IMR-90 (cell line): Measurements from ENCODE around the gene IRAK2. TPM values are rescaled to one million over a fixed set of nuclear protein-coding genes. Genes with fewer than 3 reads are reported as not detected.

Source experiments
- ATAC-seq: fragments of 200-7000 bp; cut with Tn5 transposase; 2 replicates; pipeline ENCODE4 v1.9.1; 2020; ENCODE audit warnings: low read depth, mild to moderate bottlenecking, moderate library complexity
- BruUV-seq: library from RNA; stranded (reverse); fragments of 400-500 nt; replicated peaks from 2 replicates; lab custom pipeline; 2021; lab: Mats Ljungman, UMichigan
- CTCF ChIA-PET: fragments of 300-600 bp; formaldehyde crosslinking; extraction: SDS; loops from one replicate; lab custom pipeline; 2021; ENCODE audit warnings: antibody characterized with exemption; lab: Yijun Ruan, JAX
- POLR2A ChIA-PET: fragments of 300-600 bp; sonication (Branson Sonifier 250); formaldehyde crosslinking; loops from one replicate; lab custom pipeline; 2022; ENCODE audit warnings: antibody characterized with exemption; ENCODE audit not compliant: unreplicated experiment; lab: Charles Lee
- DNase-seq: peaks from one replicate; pipeline ENCODE4 v3.0.0; 2013
- H2AFZ ChIP-seq: replicated peaks from 2 replicates; pipeline ENCODE3; 2013; ENCODE audit warnings: low read length, mild to moderate bottlenecking; ENCODE audit not compliant: poor library complexity
- H2AK5ac ChIP-seq: 2 replicates; pipeline ENCODE4 v1.6.1; 2013; ENCODE audit warnings: low read depth, low read length, inconsistent platforms
- H2AK9ac ChIP-seq: replicated peaks from 2 replicates; pipeline ENCODE3; 2013; ENCODE audit warnings: mild to moderate bottlenecking, low read depth, low read length, moderate library complexity; ENCODE audit not compliant: poor library complexity
- H2BK120ac ChIP-seq: 2 replicates; pipeline ENCODE4 v1.6.1; 2013; ENCODE audit warnings: low read depth, low read length, inconsistent platforms
- H2BK15ac ChIP-seq: 3 replicates; pipeline ENCODE4 v1.6.1; 2013; ENCODE audit warnings: low read depth, low read length, inconsistent platforms
- H2BK20ac ChIP-seq: 2 replicates; pipeline ENCODE4 v1.6.1; 2013; ENCODE audit warnings: low read depth, mild to moderate bottlenecking, inconsistent platforms, low read length, moderate library complexity
- H2BK5ac ChIP-seq: 2 replicates; pipeline ENCODE4 v1.6.1; 2013; ENCODE audit warnings: mild to moderate bottlenecking, low read depth, low read length, inconsistent platforms; ENCODE audit not compliant: poor library complexity, severe bottlenecking
- H3K14ac ChIP-seq: replicated peaks from 2 replicates; pipeline ENCODE4 v1.6.1; 2013; ENCODE audit warnings: low read depth, low read length, inconsistent platforms
- H3K18ac ChIP-seq: 2 replicates; pipeline ENCODE4 v1.6.1; 2013; ENCODE audit warnings: low read depth, low read length, control low read depth
- H3K23ac ChIP-seq: 2 replicates; pipeline ENCODE4 v1.6.1; 2013; ENCODE audit warnings: low read depth, low read length, inconsistent platforms
- H3K27ac ChIP-seq: 2 replicates; pipeline ENCODE4 v1.5.1; 2013; ENCODE audit warnings: mild to moderate bottlenecking, control low read depth, low read length; ENCODE audit not compliant: insufficient read depth
- H3K27me3 ChIP-seq: 2 replicates; pipeline ENCODE4 v1.6.1; 2013; ENCODE audit warnings: low read length; ENCODE audit not compliant: control insufficient read depth, insufficient read depth
- H3K36me3 ChIP-seq: 2 replicates; pipeline ENCODE4 v1.6.1; 2013; ENCODE audit warnings: low read length, mixed read lengths; ENCODE audit not compliant: control insufficient read depth, insufficient read depth
- H3K4ac ChIP-seq: 2 replicates; pipeline ENCODE4 v1.6.1; 2013; ENCODE audit warnings: low read depth, low read length, inconsistent platforms
- H3K4me1 ChIP-seq: 2 replicates; pipeline ENCODE4 v1.6.1; 2013; ENCODE audit warnings: low read length, mixed read lengths; ENCODE audit not compliant: control insufficient read depth, insufficient read depth
- H3K4me2 ChIP-seq: 2 replicates; pipeline ENCODE4 v1.6.1; 2013; ENCODE audit warnings: low read depth, mild to moderate bottlenecking, control low read depth, low read length, moderate library complexity
- H3K4me3 ChIP-seq: 2 replicates; pipeline ENCODE4 v1.5.1; 2013; ENCODE audit warnings: low read depth, mild to moderate bottlenecking, control low read depth, low read length, moderate library complexity; ENCODE audit not compliant: insufficient read depth
- H3K56ac ChIP-seq: 2 replicates; pipeline ENCODE4 v1.6.1; 2013; ENCODE audit warnings: low read length, inconsistent platforms; ENCODE audit not compliant: insufficient read depth; ENCODE audit errors: extremely low read depth
- H3K79me1 ChIP-seq, 2 experiments: 2 replicates each; pipeline ENCODE4 v1.6.1; 2013; ENCODE audit warnings: low read length in 2 of 2, inconsistent platforms in 1 of 2, low read depth in 1 of 2
- H3K9ac ChIP-seq: 2 replicates; pipeline ENCODE4 v1.6.1; 2013; ENCODE audit warnings: low read depth, low read length, control low read depth
- H3K9me1 ChIP-seq: 2 replicates; pipeline ENCODE4 v1.6.1; 2013; ENCODE audit warnings: low read length, inconsistent platforms; ENCODE audit not compliant: insufficient read depth
- H3K9me3 ChIP-seq: 2 replicates; pipeline ENCODE4 v1.6.1; 2013; ENCODE audit warnings: low read length; ENCODE audit not compliant: control insufficient read depth, insufficient read depth
- H4K20me1 ChIP-seq: 2 replicates; pipeline ENCODE4 v1.6.1; 2013; ENCODE audit warnings: low read length, inconsistent platforms; ENCODE audit not compliant: insufficient read depth
- H4K5ac ChIP-seq: 2 replicates; pipeline ENCODE4 v1.6.1; 2013; ENCODE audit warnings: mild to moderate bottlenecking, low read depth, low read length, control low read depth
- H4K8ac ChIP-seq, 2 experiments: 2 replicates each; pipeline ENCODE4 v1.6.1; 2013; ENCODE audit warnings: low read depth in 2 of 2, low read length in 2 of 2, control low read depth in 1 of 2, inconsistent platforms in 1 of 2
- H4K91ac ChIP-seq: 2 replicates; pipeline ENCODE4 v1.6.1; 2013; ENCODE audit warnings: low read depth, low read length, inconsistent platforms; ENCODE audit not compliant: insufficient read depth
- CEBPB ChIP-seq: IDR thresholded peaks from 2 replicates; pipeline ENCODE4 v1.6.1; 2012; ENCODE audit warnings: low read depth, low read length, improper control_type of control experiment
- MAFK ChIP-seq: IDR thresholded peaks from 2 replicates; pipeline ENCODE4 v1.6.1; 2012; ENCODE audit warnings: low read depth, low read length, improper control_type of control experiment
- WGBS, 2 experiments: methylation state at CpG; one replicate each; pipeline versions ENCODE4 v1.1.5 to v1.1.7; 2013; ENCODE audit warnings: missing lambda C conversion rate in 2 of 2; ENCODE audit not compliant: insufficient read length in 1 of 2; ENCODE audit errors: extremely low coverage in 2 of 2; 5-methylcytosine and 5-hydroxymethylcytosine counted together
- dilution Hi-C: fragments of 300-500 bp; cut with HindIII; formaldehyde crosslinking; loops from one replicate; pipeline ENCODE4 v1.14.3; 2018; ENCODE audit warnings: low sequenced_read_pairs; ENCODE audit not compliant: unreplicated experiment
- in situ Hi-C: fragments of 300-500 bp; cut with MboI; formaldehyde crosslinking; loops from 3 replicates; pipeline ENCODE4 v1.14.3; 2019; ENCODE audit warnings: low sequenced_read_pairs, inconsistent platforms, mixed read lengths
- intact Hi-C: fragments of 100-400 bp; cut with micrococcal nuclease; formaldehyde crosslinking; loops from 2 replicates; pipeline ENCODE4 v1.10.0; 2022
- polyA plus RNA-seq, 3 experiments: library from polyadenylated mRNA; depleted of rRNA; stranded (reverse); fragments of >200 nt; gene quantifications; 2 replicates each; pipeline ENCODE4 v1.2.3, GENCODE V29; 2012; ENCODE audit warnings: low replicate concordance in 1 of 3
- total RNA-seq: library from RNA; depleted of rRNA; stranded (reverse); fragments of >200 nt; gene quantifications from 2 replicates; pipeline ENCODE4 v1.2.3, GENCODE V29; 2012
- TF ChIP-seq, protein P1 (sequence below): fragments of 150-350 bp; IDR thresholded peaks from 2 replicates; pipeline ENCODE4 v1.6.1; 2016; ENCODE audit warnings: low read depth, mild to moderate bottlenecking, low read length, moderate library complexity, borderline replicate concordance
- TF ChIP-seq, protein P2 (sequence below): conservative IDR thresholded peaks from 2 replicates; pipeline ENCODE4 v1.5.1; 2012; ENCODE audit warnings: mild to moderate bottlenecking, low read depth, low read length, improper control_type of control experiment

The IRAK2 gene
- total and polyA plus RNA-seq, 2 of the 4 experiments (the other 2 are of a cell fraction), result 6.9 to 8.1 TPM

DNA sequence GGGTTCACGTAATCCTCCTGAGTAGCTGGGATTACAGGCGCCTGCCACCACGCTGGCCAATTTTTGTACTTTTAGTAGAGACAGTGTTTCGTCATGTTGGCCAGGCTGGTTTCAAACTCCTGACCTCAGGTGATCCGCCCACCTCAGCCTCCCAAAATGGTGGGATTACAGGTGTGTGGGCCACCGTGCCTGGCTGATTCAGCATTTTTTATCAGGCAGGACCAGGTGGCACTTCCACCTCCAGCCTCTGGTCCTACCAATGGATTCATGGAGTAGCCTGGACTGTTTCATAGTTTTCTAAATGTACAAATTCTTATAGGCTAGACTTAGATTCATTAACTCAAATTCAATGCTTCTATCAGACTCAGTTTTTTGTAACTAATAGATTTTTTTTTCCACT, 13.7 kb upstream of the IRAK2 start:
- Histone ChIP-seq H3K79me1 (peaks cover 12 to 29% of the 10 kb centered on the region in 2 experiments; a peak in 3 of 4 replicates), H3K9me3 (no peaks in the 10 kb centered on the region), H4K91ac (no peak overlapping the region), H2AK9ac (no peak overlapping the region), H3K4me3 (no peak overlapping the region), H2AK5ac (no peak overlapping the region), H4K5ac (no peak overlapping the region), H3K9ac (no peak overlapping the region), H3K18ac (no peak overlapping the region), H2BK5ac (no peak overlapping the region), H4K20me1 (peaks cover 12% of the 10 kb centered on the region; the same call in 1 of the 2 replicates), H2BK120ac (no peak overlapping the region), H3K4me2 (no peak overlapping the region), H3K36me3 (peaks cover 38% of the 10 kb centered on the region), H3K14ac (no peak overlapping the region), H3K23ac (no peak overlapping the region), H2BK20ac (no peak overlapping the region), H3K4me1 (no peaks in the 10 kb centered on the region), H3K27me3 (no peaks in the 10 kb centered on the region), H4K8ac (no peak overlapping the region), H3K56ac (no peak overlapping the region), H2BK15ac (no peak overlapping the region), H2AFZ (no peak overlapping the region), H3K9me1 (no peaks in the 10 kb centered on the region), H3K4ac (no peak overlapping the region), H3K27ac (no peak overlapping the region)
- ChIA-PET POLR2A (no interaction called here), CTCF (interaction anchor here (0.6 kb wide), 1 partner anchor 41 kb away, joined by 3 read pairs; no protein-coding TSS in a partner anchor)
- intact Hi-C loops (no loop called here), dilution Hi-C loops (no loop called here), in situ Hi-C loops (no loop called here)
- TF ChIP-seq, protein P1, sequence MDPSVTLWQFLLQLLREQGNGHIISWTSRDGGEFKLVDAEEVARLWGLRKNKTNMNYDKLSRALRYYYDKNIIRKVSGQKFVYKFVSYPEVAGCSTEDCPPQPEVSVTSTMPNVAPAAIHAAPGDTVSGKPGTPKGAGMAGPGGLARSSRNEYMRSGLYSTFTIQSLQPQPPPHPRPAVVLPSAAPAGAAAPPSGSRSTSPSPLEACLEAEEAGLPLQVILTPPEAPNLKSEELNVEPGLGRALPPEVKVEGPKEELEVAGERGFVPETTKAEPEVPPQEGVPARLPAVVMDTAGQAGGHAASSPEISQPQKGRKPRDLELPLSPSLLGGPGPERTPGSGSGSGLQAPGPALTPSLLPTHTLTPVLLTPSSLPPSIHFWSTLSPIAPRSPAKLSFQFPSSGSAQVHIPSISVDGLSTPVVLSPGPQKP, result no peak
- TF ChIP-seq MAFK, result no peak
- no peak for TF ChIP-seq CEBPB
- TF ChIP-seq, protein P2, sequence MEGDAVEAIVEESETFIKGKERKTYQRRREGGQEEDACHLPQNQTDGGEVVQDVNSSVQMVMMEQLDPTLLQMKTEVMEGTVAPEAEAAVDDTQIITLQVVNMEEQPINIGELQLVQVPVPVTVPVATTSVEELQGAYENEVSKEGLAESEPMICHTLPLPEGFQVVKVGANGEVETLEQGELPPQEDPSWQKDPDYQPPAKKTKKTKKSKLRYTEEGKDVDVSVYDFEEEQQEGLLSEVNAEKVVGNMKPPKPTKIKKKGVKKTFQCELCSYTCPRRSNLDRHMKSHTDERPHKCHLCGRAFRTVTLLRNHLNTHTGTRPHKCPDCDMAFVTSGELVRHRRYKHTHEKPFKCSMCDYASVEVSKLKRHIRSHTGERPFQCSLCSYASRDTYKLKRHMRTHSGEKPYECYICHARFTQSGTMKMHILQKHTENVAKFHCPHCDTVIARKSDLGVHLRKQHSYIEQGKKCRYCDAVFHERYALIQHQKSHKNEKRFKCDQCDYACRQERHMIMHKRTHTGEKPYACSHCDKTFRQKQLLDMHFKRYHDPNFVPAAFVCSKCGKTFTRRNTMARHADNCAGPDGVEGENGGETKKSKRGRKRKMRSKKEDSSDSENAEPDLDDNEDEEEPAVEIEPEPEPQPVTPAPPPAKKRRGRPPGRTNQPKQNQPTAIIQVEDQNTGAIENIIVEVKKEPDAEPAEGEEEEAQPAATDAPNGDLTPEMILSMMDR, result no peak
- WGBS, 2 experiments, result 87% methylated on average over 3 of the region's 6 CpGs; no CpG with 5 or more reads in 1 of the 2 experiments
- DNase-seq (no peak), ATAC-seq (no peak)
- BruUV-seq, result no TSS peak
